T-helper 2 cell treated with Interferon-gamma antibody and Interleukin-4, amounts not matched to agents 100 ng/mL and 5 ng/mL, for 36 hours (primary cell): Measurements from ENCODE around the gene AGR2. TPM values are rescaled to one million over a fixed set of nuclear protein-coding genes. Genes with fewer than 3 reads are reported as not detected.
"Not testable (repeated sequence)": the region's sequence is repeated elsewhere in the genome, so short reads cannot be mapped to it uniquely, and the experiment has no call there.

ENCODE experiments used
- intact Hi-C: fragments of 100-400 bp; cut with micrococcal nuclease; formaldehyde crosslinking; loops from one replicate; pipeline ENCODE4 v1.15.1; 2023
- total RNA-seq: library from RNA; stranded (reverse); gene quantifications from 2 replicates; pipeline ENCODE4 v1.2.3, GENCODE V29; 2022

AGR2 gene
- not detected in 2 replicates for total RNA-seq

- intact Hi-C loops, result no loop called here
Observed at GRCh38 chr7:16804674-16805439, at the start of gene AGR2. Gene AGR2, minus strand, starts transcription at chr7:16804999. Its CDS starts 3,203 bp downstream, at chr7:16801796.

- intact Hi-C loops, result not testable (repeated sequence)
Observed at GRCh38 chr7:16853189-16853588, 48.4 kb upstream of the AGR2 start.

GRCh38 chr7:16851829-16852228 is 47.0 kb upstream of the AGR2 start:
- intact Hi-C loops, result no loop called here

- intact Hi-C loops, result no loop called here
Observed at GRCh38 chr7:16850614-16851466, 46.0 kb upstream of the AGR2 start.

GRCh38 chr7:16849296-16850148 is 44.7 kb upstream of the AGR2 start:
- intact Hi-C loops, result no loop called here

GRCh38 chr7:16847381-16847860 is 42.6 kb upstream of the AGR2 start:
- intact Hi-C loops, result no loop called here

GRCh38 chr7:16846601-16847165 is 41.9 kb upstream of the AGR2 start:
- intact Hi-C loops, result no loop called here

GRCh38 chr7:16845746-16846145 is 40.9 kb upstream of the AGR2 start:
- intact Hi-C loops, result no loop called here

GRCh38 chr7:16841681-16842080 is 36.9 kb upstream of the AGR2 start:
- intact Hi-C loops, result no loop called here

- intact Hi-C loops, result no loop called here
Observed at GRCh38 chr7:16840094-16840493, 35.3 kb upstream of the AGR2 start.

- intact Hi-C loops, result no loop called here
Observed at GRCh38 chr7:16839646-16840045, 34.8 kb upstream of the AGR2 start.

GRCh38 chr7:16838891-16839290 is 34.1 kb upstream of the AGR2 start:
- intact Hi-C loops, result no loop called here

GRCh38 chr7:16838386-16838785 is 33.6 kb upstream of the AGR2 start:
- intact Hi-C loops, result no loop called here

- intact Hi-C loops, result no loop called here
Observed at GRCh38 chr7:16836481-16836880, 31.7 kb upstream of the AGR2 start.

- intact Hi-C loops, result no loop called here
Observed at GRCh38 chr7:16833373-16833772, 28.6 kb upstream of the AGR2 start.

- intact Hi-C loops, result no loop called here
Observed at GRCh38 chr7:16826060-16826459, 21.3 kb upstream of the AGR2 start.

- intact Hi-C loops, result no loop called here
Observed at GRCh38 chr7:16822029-16822428, 17.2 kb upstream of the AGR2 start.

GRCh38 chr7:16818732-16819131 is 13.9 kb upstream of the AGR2 start:
- intact Hi-C loops, result no loop called here

- intact Hi-C loops, result no loop called here
Observed at GRCh38 chr7:16817536-16817935, 12.7 kb upstream of the AGR2 start.

- intact Hi-C loops, result no loop called here
Observed at GRCh38 chr7:16816824-16817223, 12.0 kb upstream of the AGR2 start.

GRCh38 chr7:16815001-16815400 is 10.2 kb upstream of the AGR2 start:
- intact Hi-C loops, result no loop called here
